ENCODE results near the gene TCEA2.

DNA sequence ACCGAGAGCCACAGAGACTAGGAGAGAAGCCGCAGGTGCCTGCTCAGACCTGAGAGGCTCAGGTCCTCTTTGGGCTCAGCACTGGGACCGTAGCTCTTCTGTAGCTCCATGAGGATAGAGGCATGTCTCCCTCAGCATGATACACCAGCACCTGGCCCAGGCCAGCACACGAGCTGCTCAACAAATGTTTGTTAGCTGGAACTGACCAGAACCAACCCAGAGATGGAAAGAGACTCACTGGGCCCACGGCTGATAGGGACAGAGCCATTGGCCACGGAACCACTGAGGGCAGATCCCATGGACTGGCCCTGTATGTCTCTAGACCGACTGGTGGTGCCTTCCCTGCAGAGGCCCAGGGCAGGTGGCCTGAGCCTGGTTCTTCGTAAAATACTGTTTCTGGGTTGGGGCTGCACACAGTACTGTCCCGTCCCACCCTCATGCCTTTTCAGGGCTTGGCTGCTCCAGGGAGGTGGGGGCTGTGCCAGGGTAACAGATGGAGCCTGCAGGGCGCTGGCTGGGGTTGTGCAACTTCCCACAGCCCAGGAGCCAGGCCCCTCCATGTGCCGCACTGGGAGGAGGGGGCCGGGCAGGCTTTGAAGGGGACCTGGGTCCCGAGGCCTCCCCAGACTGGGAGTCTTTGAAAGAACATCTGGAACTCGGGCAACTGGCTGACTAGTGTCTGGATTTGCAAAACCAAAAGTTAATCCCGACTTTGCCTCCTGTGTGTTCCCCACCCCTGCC lies 21.8 kb upstream of the TCEA2 start:
- TF ChIP-seq, protein P1, sequence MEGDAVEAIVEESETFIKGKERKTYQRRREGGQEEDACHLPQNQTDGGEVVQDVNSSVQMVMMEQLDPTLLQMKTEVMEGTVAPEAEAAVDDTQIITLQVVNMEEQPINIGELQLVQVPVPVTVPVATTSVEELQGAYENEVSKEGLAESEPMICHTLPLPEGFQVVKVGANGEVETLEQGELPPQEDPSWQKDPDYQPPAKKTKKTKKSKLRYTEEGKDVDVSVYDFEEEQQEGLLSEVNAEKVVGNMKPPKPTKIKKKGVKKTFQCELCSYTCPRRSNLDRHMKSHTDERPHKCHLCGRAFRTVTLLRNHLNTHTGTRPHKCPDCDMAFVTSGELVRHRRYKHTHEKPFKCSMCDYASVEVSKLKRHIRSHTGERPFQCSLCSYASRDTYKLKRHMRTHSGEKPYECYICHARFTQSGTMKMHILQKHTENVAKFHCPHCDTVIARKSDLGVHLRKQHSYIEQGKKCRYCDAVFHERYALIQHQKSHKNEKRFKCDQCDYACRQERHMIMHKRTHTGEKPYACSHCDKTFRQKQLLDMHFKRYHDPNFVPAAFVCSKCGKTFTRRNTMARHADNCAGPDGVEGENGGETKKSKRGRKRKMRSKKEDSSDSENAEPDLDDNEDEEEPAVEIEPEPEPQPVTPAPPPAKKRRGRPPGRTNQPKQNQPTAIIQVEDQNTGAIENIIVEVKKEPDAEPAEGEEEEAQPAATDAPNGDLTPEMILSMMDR (IDR thresholded peaks at IDR 0.05; ENCODE audit: low read length), result no peak
- TF ChIP-seq EZH2phosphoT487 (IDR thresholded peaks at IDR 0.05; ENCODE audit: low read length), result no peak
- no peak for TF ChIP-seq EZH2 (optimal IDR thresholded peaks at IDR 0.05; ENCODE audit: low read depth, low read length)

Measured in MM.1S (cell line).